ENCODE data around the gene IFNG.

DNA sequence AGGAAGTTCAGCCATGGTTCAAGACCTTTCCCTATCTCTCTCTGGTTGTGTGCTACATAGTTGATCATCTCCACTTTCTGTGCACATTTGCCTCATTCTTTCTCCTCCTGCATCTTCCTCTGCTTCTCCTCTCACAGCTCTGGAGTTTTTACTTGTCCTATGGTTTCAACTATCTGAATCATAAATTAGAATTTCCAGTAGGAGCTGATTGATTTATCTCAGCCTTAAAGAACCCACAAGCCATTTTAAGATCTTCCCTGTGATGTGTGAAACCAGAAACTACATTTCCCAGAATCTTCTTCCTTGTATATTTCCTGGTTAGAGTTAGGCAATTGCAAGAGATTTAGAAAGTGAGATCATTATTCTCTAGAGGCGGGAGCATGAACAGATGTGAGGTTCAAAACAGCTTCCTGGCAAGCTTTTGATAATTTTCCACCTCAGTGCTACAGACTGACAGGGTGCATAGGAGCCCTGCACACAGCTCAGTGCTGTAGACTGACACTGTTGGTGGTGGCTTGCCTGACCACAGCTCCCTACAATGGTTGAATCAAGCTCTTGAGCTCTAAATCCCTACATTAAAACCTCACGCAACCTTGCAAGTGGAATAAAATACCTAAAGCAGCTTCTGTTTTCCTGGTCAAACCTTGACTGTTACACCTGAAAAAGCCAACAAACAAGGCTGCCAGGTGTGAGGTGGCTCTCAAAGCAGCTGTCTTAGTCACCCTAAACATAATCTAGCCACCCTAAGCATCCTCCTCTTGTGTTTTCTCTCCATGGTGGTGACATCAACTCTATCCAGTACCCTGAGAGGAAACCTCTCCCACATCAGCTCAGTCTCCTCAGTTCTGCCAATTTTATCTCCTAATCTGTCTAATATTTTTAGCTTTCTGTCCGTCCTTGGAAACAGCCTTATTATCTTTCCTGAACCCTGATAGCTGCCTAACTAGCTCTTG, 21.5 kb upstream of the IFNG start:
- TF ChIP-seq, protein P1, sequence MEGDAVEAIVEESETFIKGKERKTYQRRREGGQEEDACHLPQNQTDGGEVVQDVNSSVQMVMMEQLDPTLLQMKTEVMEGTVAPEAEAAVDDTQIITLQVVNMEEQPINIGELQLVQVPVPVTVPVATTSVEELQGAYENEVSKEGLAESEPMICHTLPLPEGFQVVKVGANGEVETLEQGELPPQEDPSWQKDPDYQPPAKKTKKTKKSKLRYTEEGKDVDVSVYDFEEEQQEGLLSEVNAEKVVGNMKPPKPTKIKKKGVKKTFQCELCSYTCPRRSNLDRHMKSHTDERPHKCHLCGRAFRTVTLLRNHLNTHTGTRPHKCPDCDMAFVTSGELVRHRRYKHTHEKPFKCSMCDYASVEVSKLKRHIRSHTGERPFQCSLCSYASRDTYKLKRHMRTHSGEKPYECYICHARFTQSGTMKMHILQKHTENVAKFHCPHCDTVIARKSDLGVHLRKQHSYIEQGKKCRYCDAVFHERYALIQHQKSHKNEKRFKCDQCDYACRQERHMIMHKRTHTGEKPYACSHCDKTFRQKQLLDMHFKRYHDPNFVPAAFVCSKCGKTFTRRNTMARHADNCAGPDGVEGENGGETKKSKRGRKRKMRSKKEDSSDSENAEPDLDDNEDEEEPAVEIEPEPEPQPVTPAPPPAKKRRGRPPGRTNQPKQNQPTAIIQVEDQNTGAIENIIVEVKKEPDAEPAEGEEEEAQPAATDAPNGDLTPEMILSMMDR (IDR thresholded peaks at IDR 0.05), result no peak
- TF ChIP-seq POLR2A (IDR thresholded peaks at IDR 0.05), result no peak
